ENCODE data around the gene ADH1C. TPM values are rescaled to one million over a fixed set of nuclear protein-coding genes. Genes with fewer than 3 reads are reported as not detected.

Gene ADH1C
- total RNA-seq, 1 donor from 2014 or later: not detected

- Mint-ChIP-seq H3K9me3 (peaks cover 6% of the 10 kb centered on the region), H3K4me1 (no peaks in the 10 kb centered on the region), H3K4me3 (no peak overlapping the region), H3K27me3 (peaks cover 5% of the 10 kb centered on the region), H3K27ac (no peak overlapping the region), H3K36me3 (ENCODE audit: low read depth) (no peaks in the 10 kb centered on the region)
- no peak for DNase-seq
- TF ChIP-seq, protein P1, sequence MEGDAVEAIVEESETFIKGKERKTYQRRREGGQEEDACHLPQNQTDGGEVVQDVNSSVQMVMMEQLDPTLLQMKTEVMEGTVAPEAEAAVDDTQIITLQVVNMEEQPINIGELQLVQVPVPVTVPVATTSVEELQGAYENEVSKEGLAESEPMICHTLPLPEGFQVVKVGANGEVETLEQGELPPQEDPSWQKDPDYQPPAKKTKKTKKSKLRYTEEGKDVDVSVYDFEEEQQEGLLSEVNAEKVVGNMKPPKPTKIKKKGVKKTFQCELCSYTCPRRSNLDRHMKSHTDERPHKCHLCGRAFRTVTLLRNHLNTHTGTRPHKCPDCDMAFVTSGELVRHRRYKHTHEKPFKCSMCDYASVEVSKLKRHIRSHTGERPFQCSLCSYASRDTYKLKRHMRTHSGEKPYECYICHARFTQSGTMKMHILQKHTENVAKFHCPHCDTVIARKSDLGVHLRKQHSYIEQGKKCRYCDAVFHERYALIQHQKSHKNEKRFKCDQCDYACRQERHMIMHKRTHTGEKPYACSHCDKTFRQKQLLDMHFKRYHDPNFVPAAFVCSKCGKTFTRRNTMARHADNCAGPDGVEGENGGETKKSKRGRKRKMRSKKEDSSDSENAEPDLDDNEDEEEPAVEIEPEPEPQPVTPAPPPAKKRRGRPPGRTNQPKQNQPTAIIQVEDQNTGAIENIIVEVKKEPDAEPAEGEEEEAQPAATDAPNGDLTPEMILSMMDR (IDR thresholded peaks at IDR 0.05): no peak
- no peak for ATAC-seq (ENCODE audit: low read depth)
- intact Hi-C loops (cut with micrococcal nuclease): no loop called here
- POLR2A ChIA-PET: no interaction called here
- CTCF ChIA-PET: no interaction called here
These were observed 10.2 kb upstream of the ADH1C start for GRCh38 chr4:99362768-99363167.

GRCh38 chr4:99361899-99362275, 9.3 kb upstream of the ADH1C start:
- ChIA-PET CTCF (no interaction called here), POLR2A (no interaction called here)
- Mint-ChIP-seq H3K9me3 (peaks cover 6% of the 10 kb centered on the region), H3K36me3 (ENCODE audit: low read depth) (no peaks in the 10 kb centered on the region), H3K4me3 (no peak overlapping the region), H3K27me3 (no peaks in the 10 kb centered on the region), H3K4me1 (no peaks in the 10 kb centered on the region), H3K27ac (no peak overlapping the region)
- DNase-seq: no peak
- TF ChIP-seq, protein P1 (IDR thresholded peaks at IDR 0.05): no peak
- ATAC-seq (ENCODE audit: low read depth): no peak
- intact Hi-C loops (cut with micrococcal nuclease): no loop called here

DNA sequence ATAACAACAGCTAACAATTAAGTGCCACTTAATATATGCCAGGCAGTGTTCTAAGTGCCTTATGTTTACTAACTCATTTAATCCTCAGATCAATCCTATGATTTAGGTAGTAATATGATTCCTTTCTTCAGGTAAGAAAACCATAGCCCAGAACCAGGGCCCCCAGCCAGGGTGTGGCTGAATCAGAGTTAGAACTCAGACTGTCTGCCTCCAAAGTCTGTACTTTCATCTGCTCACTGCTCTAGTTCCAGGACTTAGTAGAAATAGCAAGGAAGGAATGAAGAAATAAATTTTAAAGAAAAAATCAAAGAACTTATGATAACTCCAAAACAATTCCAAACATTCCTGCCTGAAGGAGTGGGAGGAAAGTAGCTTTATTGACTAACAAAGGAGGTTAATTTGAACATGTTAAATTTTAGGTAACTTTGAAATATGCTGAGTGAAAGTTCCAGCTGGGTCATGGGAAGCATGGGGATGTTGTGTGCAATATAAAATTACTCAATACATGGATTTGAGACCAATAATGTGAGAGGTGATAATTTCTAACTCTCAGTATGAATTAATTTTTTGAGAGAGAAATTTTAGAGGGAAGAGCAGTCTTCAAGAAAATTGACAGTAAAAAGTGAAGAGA, 8.8 kb upstream of the ADH1C start:
- DNase-seq (no peak), ATAC-seq (ENCODE audit: low read depth) (no peak)
- Mint-ChIP-seq H3K4me3 (no peak overlapping the region), H3K27me3 (no peaks in the 10 kb centered on the region), H3K9me3 (peaks cover 6% of the 10 kb centered on the region), H3K4me1 (no peaks in the 10 kb centered on the region), H3K36me3 (ENCODE audit: low read depth) (no peaks in the 10 kb centered on the region), H3K27ac (no peak overlapping the region)
- intact Hi-C loops (cut with micrococcal nuclease): no loop called here
- TF ChIP-seq, protein P1 (IDR thresholded peaks at IDR 0.05): no peak
- CTCF ChIA-PET: no interaction called here
- POLR2A ChIA-PET: no interaction called here

GRCh38 chr4:99359480-99360204, 7.1 kb upstream of the ADH1C start:
- TF ChIP-seq, protein P1 (IDR thresholded peaks at IDR 0.05): no peak
- no peaks in the 10 kb centered on the region for H3K36me3 Mint-ChIP-seq (ENCODE audit: low read depth)
- H3K9me3 Mint-ChIP-seq: peaks cover 3% of the 10 kb centered on the region
- no peak for DNase-seq
- no peaks in the 10 kb centered on the region for H3K27me3 Mint-ChIP-seq
- intact Hi-C loops (cut with micrococcal nuclease): no loop called here
- ChIA-PET CTCF (no interaction called here), POLR2A (no interaction called here)
- no peak for ATAC-seq (ENCODE audit: low read depth)
- H3K27ac Mint-ChIP-seq: no peak overlapping the region
- H3K4me1 Mint-ChIP-seq: no peaks in the 10 kb centered on the region
- no peak overlapping the region for H3K4me3 Mint-ChIP-seq

GRCh38 chr4:99357948-99358347, 5.4 kb upstream of the ADH1C start:
- H3K4me1 Mint-ChIP-seq: no peaks in the 10 kb centered on the region
- ChIA-PET POLR2A (no interaction called here), CTCF (no interaction called here)
- intact Hi-C loops (cut with micrococcal nuclease): no loop called here
- H3K36me3 Mint-ChIP-seq (ENCODE audit: low read depth): no peaks in the 10 kb centered on the region
- no peaks in the 10 kb centered on the region for H3K27me3 Mint-ChIP-seq
- H3K27ac Mint-ChIP-seq: no peak overlapping the region
- TF ChIP-seq, protein P1 (IDR thresholded peaks at IDR 0.05): no peak
- peaks cover 5% of the 10 kb centered on the region for H3K9me3 Mint-ChIP-seq
- no peak overlapping the region for H3K4me3 Mint-ChIP-seq
- no peak for ATAC-seq (ENCODE audit: low read depth)
- DNase-seq: no peak

Measured in activated B cell treated with CpG ODN at 0.5 μM for 24 hours (primary cell).